HL-60 (cell line): ENCODE results near the gene FTSJ1.

Experiments used
- DNase-seq, 2 experiments: peaks; one replicate each; pipeline ENCODE4 v3.0.0-alpha.2; 2010 to 2020; ENCODE audit warnings: low read depth in 1 of 2, low spot score in 1 of 2
- H3K27ac ChIP-seq: fragments of 250-450 bp; sonication (Bioruptor Pico); replicated peaks from 2 replicates; pipeline ENCODE4 v1.5.1; 2020; ENCODE audit warnings: mild to moderate bottlenecking, moderate library complexity
- H3K27me3 ChIP-seq: fragments of 250-450 bp; sonication (Bioruptor Pico); 2 replicates; pipeline ENCODE4 v1.5.1; 2021; ENCODE audit warnings: mild to moderate bottlenecking, moderate library complexity; ENCODE audit not compliant: insufficient read depth, poor library complexity, severe bottlenecking
- H3K4me3 ChIP-seq: replicated peaks from 2 replicates; pipeline ENCODE4 v1.5.1; 2011; ENCODE audit warnings: mild to moderate bottlenecking, control low read depth, low read length; ENCODE audit not compliant: insufficient read depth
- CTCF ChIP-seq: IDR thresholded peaks from one replicate; pipeline ENCODE4 v1.5.1; 2011; ENCODE audit warnings: low read length, control low read depth, inconsistent platforms; ENCODE audit not compliant: insufficient read depth
- GABPA ChIP-seq: IDR thresholded peaks from 2 replicates; pipeline ENCODE4 v1.6.1; 2012; ENCODE audit warnings: low read depth
- POLR2AphosphoS5 ChIP-seq: IDR thresholded peaks from 2 replicates; pipeline ENCODE4 v1.6.1; 2012; ENCODE audit warnings: low read depth
- REST ChIP-seq: IDR thresholded peaks from 2 replicates; pipeline ENCODE4 v1.6.1; 2012; ENCODE audit warnings: low read depth; ENCODE audit not compliant: insufficient replicate concordance
- SPI1 ChIP-seq: IDR thresholded peaks from 2 replicates; pipeline ENCODE4 v1.6.1; 2012; ENCODE audit warnings: low read depth, mild to moderate bottlenecking, borderline replicate concordance

FTSJ1 gene

GRCh38 chrX:48471504-48471903 is 4.5 kb upstream of the FTSJ1 start:
- H3K4me3 ChIP-seq = no peak overlapping the region
- H3K27me3 ChIP-seq = no peaks in the 10 kb centered on the region
- no peak overlapping the region for H3K27ac ChIP-seq
- no peak for DNase-seq
- TF ChIP-seq GABPA = no peak
- TF ChIP-seq POLR2AphosphoS5 = no peak
- TF ChIP-seq CTCF = no peak
- TF ChIP-seq SPI1 = no peak
- TF ChIP-seq REST = no peak

- DNase-seq = no peak
- TF ChIP-seq CTCF (no peak), SPI1 (no peak), REST (no peak), POLR2AphosphoS5 (no peak), GABPA (no peak)
- H3K4me3 ChIP-seq = no peak overlapping the region
- H3K27ac ChIP-seq = no peak overlapping the region
- H3K27me3 ChIP-seq = no peaks in the 10 kb centered on the region
These were observed 3.8 kb upstream of the FTSJ1 start for GRCh38 chrX:48472225-48472624.

GRCh38 chrX:48472851-48473703 is 2.9 kb upstream of the FTSJ1 start:
- Histone ChIP-seq H3K27me3 (no peaks in the 10 kb centered on the region), H3K27ac (no peak overlapping the region), H3K4me3 (no peak overlapping the region)
- TF ChIP-seq SPI1 = no peak
- no peak for TF ChIP-seq GABPA
- no peak for TF ChIP-seq REST
- no peak for TF ChIP-seq POLR2AphosphoS5
- TF ChIP-seq CTCF = no peak
- no peak for DNase-seq
